Loucy (cell line): ENCODE results near the gene DYNC1H1.

ENCODE experiments used
- H2AFZ ChIP-seq: fragments of 200-600 bp; sonication (generic); 2 replicates; pipeline ENCODE4 v1.6.0; 2016; ENCODE audit warnings: antibody characterized with exemption, mild to moderate bottlenecking, low read length, moderate library complexity
- H3F3A ChIP-seq: fragments of 200-600 bp; 2 replicates; pipeline ENCODE4 v1.6.0; 2016; ENCODE audit warnings: antibody characterized with exemption, low read depth, mild to moderate bottlenecking
- H3K27me3 ChIP-seq: fragments of 200-600 bp; sonication (generic); 2 replicates; pipeline ENCODE4 v1.6.1; 2014; ENCODE audit warnings: low read length, mild to moderate bottlenecking; ENCODE audit not compliant: insufficient read depth, poor library complexity, severe bottlenecking
- H3K36me3 ChIP-seq: fragments of 200-600 bp; sonication (generic); 2 replicates; pipeline ENCODE4 v1.6.1; 2016; ENCODE audit warnings: low read length; ENCODE audit not compliant: insufficient read depth
- H3K4me1 ChIP-seq: fragments of 200-600 bp; sonication (generic); 2 replicates; pipeline ENCODE4 v1.5.1; 2014; ENCODE audit warnings: low read length, mild to moderate bottlenecking; ENCODE audit not compliant: insufficient read depth, poor library complexity, severe bottlenecking
- H3K4me2 ChIP-seq: fragments of 200-600 bp; sonication (generic); 2 replicates; pipeline ENCODE4 v1.6.0; 2014; ENCODE audit warnings: antibody characterized with exemption, low read length, low read depth, mild to moderate bottlenecking; ENCODE audit not compliant: poor library complexity, severe bottlenecking
- H3K4me3 ChIP-seq: fragments of 200-600 bp; sonication (generic); 2 replicates; pipeline ENCODE4 v1.5.1; 2014; ENCODE audit warnings: low read length, mild to moderate bottlenecking, mixed read lengths; ENCODE audit not compliant: poor library complexity, severe bottlenecking
- H3K79me2 ChIP-seq: fragments of 200-600 bp; sonication (generic); 2 replicates; pipeline ENCODE4 v1.6.1; 2014; ENCODE audit warnings: low read length; ENCODE audit not compliant: insufficient read depth
- H3K9ac ChIP-seq: fragments of 200-600 bp; sonication (generic); 2 replicates; pipeline ENCODE4 v1.6.0; 2014; ENCODE audit warnings: mild to moderate bottlenecking, low read depth, low read length, moderate library complexity; ENCODE audit not compliant: poor library complexity, severe bottlenecking
- H3K9me2 ChIP-seq: fragments of 200-600 bp; sonication (generic); replicated peaks from 2 replicates; pipeline ENCODE4 v1.6.1; 2016; ENCODE audit warnings: low read depth, low read length, mixed read lengths
- H3K9me3 ChIP-seq: fragments of 200-600 bp; sonication (generic); 2 replicates; pipeline ENCODE4 v1.6.1; 2014; ENCODE audit warnings: mild to moderate bottlenecking, antibody characterized with exemption, low read length, low read depth; ENCODE audit not compliant: insufficient read depth
- H4K20me1 ChIP-seq: fragments of 200-600 bp; sonication (generic); 2 replicates; pipeline ENCODE4 v1.6.0; 2014; ENCODE audit warnings: antibody characterized with exemption, low read length, mild to moderate bottlenecking; ENCODE audit not compliant: insufficient read depth, poor library complexity, severe bottlenecking
- EZH2phosphoT487 ChIP-seq: fragments of 200-600 bp; IDR thresholded peaks from 2 replicates; pipeline ENCODE4 v1.6.1; 2018; ENCODE audit warnings: antibody characterized with exemption, mild to moderate bottlenecking, moderate library complexity, borderline replicate concordance
- TF ChIP-seq, protein P1 (sequence below): fragments of 200-600 bp; sonication (generic); conservative IDR thresholded peaks from 2 replicates; pipeline ENCODE4 v1.5.1; 2014; ENCODE audit warnings: mild to moderate bottlenecking, antibody characterized with exemption, low read length

DYNC1H1 gene

GRCh38 chr14:101986953-101987352, 22.6 kb downstream of the DYNC1H1 start:
- H3K9me3 ChIP-seq = no peaks in the 10 kb centered on the region
- no peak overlapping the region for H3K9ac ChIP-seq
- H3K9me2 ChIP-seq = no peaks in the 10 kb centered on the region
- H3K79me2 ChIP-seq = no peaks in the 10 kb centered on the region
- no peak overlapping the region for H3K4me3 ChIP-seq
- no peaks in the 10 kb centered on the region for H3F3A ChIP-seq
- H2AFZ ChIP-seq = no peak overlapping the region
- H3K27me3 ChIP-seq = no peaks in the 10 kb centered on the region
- H3K36me3 ChIP-seq = peaks cover 83% of the 10 kb centered on the region; the same call in 1 of the 2 replicates
- no peaks in the 10 kb centered on the region for H4K20me1 ChIP-seq
- TF ChIP-seq, protein P1, sequence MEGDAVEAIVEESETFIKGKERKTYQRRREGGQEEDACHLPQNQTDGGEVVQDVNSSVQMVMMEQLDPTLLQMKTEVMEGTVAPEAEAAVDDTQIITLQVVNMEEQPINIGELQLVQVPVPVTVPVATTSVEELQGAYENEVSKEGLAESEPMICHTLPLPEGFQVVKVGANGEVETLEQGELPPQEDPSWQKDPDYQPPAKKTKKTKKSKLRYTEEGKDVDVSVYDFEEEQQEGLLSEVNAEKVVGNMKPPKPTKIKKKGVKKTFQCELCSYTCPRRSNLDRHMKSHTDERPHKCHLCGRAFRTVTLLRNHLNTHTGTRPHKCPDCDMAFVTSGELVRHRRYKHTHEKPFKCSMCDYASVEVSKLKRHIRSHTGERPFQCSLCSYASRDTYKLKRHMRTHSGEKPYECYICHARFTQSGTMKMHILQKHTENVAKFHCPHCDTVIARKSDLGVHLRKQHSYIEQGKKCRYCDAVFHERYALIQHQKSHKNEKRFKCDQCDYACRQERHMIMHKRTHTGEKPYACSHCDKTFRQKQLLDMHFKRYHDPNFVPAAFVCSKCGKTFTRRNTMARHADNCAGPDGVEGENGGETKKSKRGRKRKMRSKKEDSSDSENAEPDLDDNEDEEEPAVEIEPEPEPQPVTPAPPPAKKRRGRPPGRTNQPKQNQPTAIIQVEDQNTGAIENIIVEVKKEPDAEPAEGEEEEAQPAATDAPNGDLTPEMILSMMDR = no peak
- no peak for TF ChIP-seq EZH2phosphoT487
- no peaks in the 10 kb centered on the region for H3K4me1 ChIP-seq
- H3K4me2 ChIP-seq = no peak overlapping the region

GRCh38 chr14:101988377-101988776, 24.0 kb downstream of the DYNC1H1 start:
- no peaks in the 10 kb centered on the region for H3K4me1 ChIP-seq
- H3K9me3 ChIP-seq = no peaks in the 10 kb centered on the region
- no peak for TF ChIP-seq EZH2phosphoT487
- TF ChIP-seq, protein P1 = no peak
- no peak overlapping the region for H3K4me2 ChIP-seq
- H3K4me3 ChIP-seq = no peak overlapping the region
- no peaks in the 10 kb centered on the region for H3F3A ChIP-seq
- H3K9ac ChIP-seq = no peak overlapping the region
- no peaks in the 10 kb centered on the region for H4K20me1 ChIP-seq
- no peaks in the 10 kb centered on the region for H3K79me2 ChIP-seq
- H3K27me3 ChIP-seq = no peaks in the 10 kb centered on the region
- H2AFZ ChIP-seq = no peak overlapping the region
- H3K36me3 ChIP-seq = peaks cover 86% of the 10 kb centered on the region; the same call in 1 of the 2 replicates
- H3K9me2 ChIP-seq = no peaks in the 10 kb centered on the region

- Histone ChIP-seq H2AFZ (no peak overlapping the region), H3K36me3 (peaks cover 94% of the 10 kb centered on the region), H3K9me3 (no peaks in the 10 kb centered on the region), H4K20me1 (no peaks in the 10 kb centered on the region), H3K9me2 (no peaks in the 10 kb centered on the region), H3K4me2 (no peak overlapping the region), H3K4me1 (no peaks in the 10 kb centered on the region), H3F3A (no peaks in the 10 kb centered on the region), H3K79me2 (no peaks in the 10 kb centered on the region), H3K4me3 (no peak overlapping the region), H3K9ac (no peak overlapping the region), H3K27me3 (no peaks in the 10 kb centered on the region)
- TF ChIP-seq, protein P1 = no peak
- no peak for TF ChIP-seq EZH2phosphoT487
Measured at GRCh38 chr14:101991352-101991751, 27.0 kb downstream of the DYNC1H1 start.
